Measurements from ENCODE around the gene NSUN5. TPM values are rescaled to one million over a fixed set of nuclear protein-coding genes. Genes with fewer than 3 reads are reported as not detected.

The NSUN5 gene
- total and polyA plus RNA-seq, 2 of the 8 experiments (the other 6 are each of a cell fraction or from before 2014, with no cell fraction given): 56.2 to 89.0 TPM

- Histone ChIP-seq H2BK5ac (ENCODE audit: low read depth, low read length) (no peak overlapping the region), H4K8ac (ENCODE audit: extremely low read depth, insufficient read depth, low read length) (no peak overlapping the region), H3K18ac (ENCODE audit: extremely low read depth, low read length) (no peak overlapping the region), H3K23ac (ENCODE audit: insufficient read length) (no peak overlapping the region), H2BK15ac (ENCODE audit: low read length) (no peak overlapping the region; the same call in 1 of the 2 replicates), H2BK120ac (replicated peaks; ENCODE audit: low read depth, low read length) (no peak overlapping the region), H3K79me2 (ENCODE audit: control insufficient read depth in 1 of 2, insufficient read depth in 2 of 2, low read length in 2 of 2) (no peaks in the 10 kb centered on the region), H2AK5ac (ENCODE audit: low read depth, low read length) (no peak overlapping the region), H3K27me3 (replicated peaks in 1 of 4; ENCODE audit: control insufficient read depth in 3 of 4, extremely low read depth in 1 of 4, insufficient read depth in 3 of 4, low read length in 3 of 4) (no peaks in the 10 kb centered on the region; a peak in 1 of 7 replicates), H4K20me1 (replicated peaks in 1 of 2; ENCODE audit: control insufficient read depth in 1 of 2, insufficient read depth in 2 of 2, low read length in 2 of 2) (no peaks in the 10 kb centered on the region), H3K23me2 (ENCODE audit: low read depth, low read length) (no peaks in the 10 kb centered on the region), H3K4ac (replicated peaks; ENCODE audit: insufficient read length, low read depth, low read length) (no peak overlapping the region), H4K91ac (replicated peaks; ENCODE audit: insufficient read length, low read length) (no peak overlapping the region), H3K4me2 (ENCODE audit: insufficient read depth in 1 of 2, low read depth in 2 of 2, low read length in 2 of 2) (peak overlapping the region in 1 of 2 experiments; percentile 2; a peak in 1 of 4 replicates), H3K4me3 (ENCODE audit: extremely low read depth in 1 of 4, insufficient read depth in 2 of 4, low read depth in 3 of 4, low read length in 4 of 4) (no peak overlapping the region), H3K14ac (ENCODE audit: insufficient read length) (no peak overlapping the region), H3K56ac (replicated peaks; ENCODE audit: insufficient read length, low read depth, low read length) (no peak overlapping the region), H3K79me1 (ENCODE audit: low read depth, low read length) (no peaks in the 10 kb centered on the region), H3K36me3 (ENCODE audit: control insufficient read depth in 2 of 4, insufficient read depth in 4 of 4, low read length in 3 of 4) (no peaks in the 10 kb centered on the region), H3K9me3 (ENCODE audit: insufficient read depth in 2 of 2, low read depth in 1 of 2, low read length in 1 of 2) (no peaks in the 10 kb centered on the region), H4K5ac (ENCODE audit: insufficient read length, low read depth, low read length) (no peak overlapping the region), H2AFZ (ENCODE audit: low read length) (no peak overlapping the region), H2BK12ac (ENCODE audit: low read depth, low read length) (no peak overlapping the region; the same call in 1 of the 2 replicates), H3K9ac (replicated peaks in 1 of 4; ENCODE audit: extremely low read depth in 1 of 4, low read depth in 3 of 4, low read length in 3 of 4) (no peak overlapping the region), H2BK20ac (ENCODE audit: low read length) (no peak overlapping the region; the same call in 1 of the 2 replicates), H3K27ac (ENCODE audit: low read depth, low read length) (no peak overlapping the region), H3K4me1 (replicated peaks in 1 of 4; ENCODE audit: control insufficient read depth in 3 of 4, insufficient read depth in 4 of 4, low read length in 3 of 4) (peaks cover 0 to 11% (median 4%) of the 10 kb centered on the region in 4 experiments; a peak in 5 of 7 replicates)
- ChIA-PET CTCF (ENCODE audit: partially characterized antibody) (interaction anchor here (0.7 to 3.0 kb wide), 11 partner anchors 10 to 111 kb away, joined by 3 to 23 read pairs (median 4); partner anchors contain the start of gene NSUN5), POLR2A (ENCODE audit: partially characterized antibody) (interaction anchor here (0.8 to 0.9 kb wide), 2 partner anchors 11 to 83 kb away, joined by 3 read pairs; no protein-coding TSS in a partner anchor)
- DNase-seq (ENCODE audit: low read depth in 1 of 2, low spot score in 2 of 2) (no peak), FAIRE-seq (no peak)
- TF ChIP-seq BCL11A (IDR thresholded peaks at IDR 0.05; ENCODE audit: low read depth in 2 of 2, low read length in 2 of 2): no peak
- 0 out of 4 replicates have a peak, but pooled peaks of 1 of the 3 experiments have one; percentile 6 for TF ChIP-seq CTCF (IDR thresholded peaks at IDR 0.05; ENCODE audit: control extremely low read depth in 1 of 3, insufficient read depth in 1 of 3, low read depth in 1 of 3, low read length in 3 of 3)
- TF ChIP-seq CEBPB (IDR thresholded peaks at IDR 0.05; ENCODE audit: low read depth, low read length): no peak
- 0 out of 2 replicates have a peak, but pooled peaks have one; percentile 29 for TF ChIP-seq TCF12 (IDR thresholded peaks at IDR 0.05; ENCODE audit: low read depth, low read length)
- TF ChIP-seq SIN3A (conservative IDR thresholded peaks at IDR 0.05 in 1 of 2, IDR thresholded peaks at IDR 0.05 in 1 of 2; ENCODE audit: low read depth in 1 of 2, low read length in 2 of 2): no peak
- 61% methylated on average over 7 of the region's 7 CpGs; no CpG with 5 or more reads in 1 of the 2 experiments for WGBS, 2 experiments (ENCODE audit: extremely low coverage in 1 of 2, insufficient coverage in 1 of 2, insufficient read length in 1 of 2, insufficient replicate concordance in 2 of 2, low coverage in 1 of 2, low lambda C conversion rate in 2 of 2, missing lambda C conversion rate in 1 of 2)
These were observed 31.9 kb upstream of the NSUN5 start for GRCh38 chr7:73340514-73340913.
